ENCODE data around the gene RTF1.

Gene RTF1

DNA sequence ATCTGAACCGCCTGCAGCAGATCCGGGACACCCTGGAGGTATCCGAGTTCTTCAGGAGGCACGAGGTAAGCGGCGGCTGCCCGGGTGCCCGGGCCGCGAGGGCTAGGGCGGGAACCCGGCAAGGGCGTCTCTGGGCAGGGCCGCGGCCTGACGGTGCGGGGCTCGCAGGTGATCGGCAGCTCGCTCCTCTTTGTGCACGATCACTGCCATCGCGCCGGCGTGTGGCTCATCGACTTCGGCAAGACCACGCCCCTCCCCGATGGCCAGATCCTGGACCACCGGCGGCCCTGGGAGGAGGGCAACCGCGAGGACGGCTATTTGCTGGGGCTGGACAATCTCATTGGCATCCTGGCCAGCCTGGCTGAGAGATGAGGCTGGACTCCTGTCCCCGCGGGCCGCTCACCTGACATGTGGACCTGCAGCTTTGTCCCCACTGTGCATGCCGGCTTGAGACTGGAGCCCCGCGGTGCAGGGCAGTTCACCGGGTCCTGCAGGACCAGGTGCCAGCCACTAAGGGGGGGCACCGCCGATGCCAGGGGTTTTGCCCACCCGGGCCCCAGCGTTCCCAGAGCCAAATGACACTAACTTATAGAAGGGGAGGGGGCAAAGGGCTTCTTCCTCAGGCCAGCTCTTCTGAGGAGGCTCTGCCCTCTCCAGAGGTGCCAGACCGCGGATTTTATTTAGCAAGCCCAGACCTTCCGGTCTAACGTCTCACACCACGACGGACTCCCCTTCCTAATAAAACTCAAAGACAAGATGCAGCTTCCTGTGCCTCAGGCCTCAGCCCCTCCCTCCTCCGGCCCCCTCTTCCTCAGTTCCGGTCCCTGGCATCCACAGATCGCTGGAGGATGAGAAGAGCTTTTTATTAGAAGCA lies 86.1 kb downstream of the RTF1 start:
- peak in 1 of 10 donors; percentile 66 for DNase-seq

DNA sequence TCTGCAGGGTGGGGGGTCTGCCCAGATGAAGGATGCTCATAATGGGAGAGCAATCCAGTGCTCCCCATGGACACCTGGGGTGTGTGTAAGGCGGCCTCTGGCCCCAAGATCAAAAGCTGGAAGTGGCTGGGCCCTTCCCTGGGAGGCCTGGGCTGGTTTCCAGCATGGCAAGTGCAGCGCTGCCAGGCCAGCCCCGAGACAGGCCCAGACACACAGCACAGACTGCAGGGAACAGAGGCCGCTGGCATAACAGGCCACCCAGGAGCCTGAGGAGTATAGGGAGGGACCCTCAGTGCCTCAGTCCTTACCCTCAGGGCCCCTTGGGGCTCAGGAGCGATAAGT lies 86.7 kb downstream of the RTF1 start:
- peak in 1 of 10 donors; percentile 79 for DNase-seq
- intact Hi-C loops (cut with DNase I) = no loop called here

More for the DNA sequence above, 86.1 kb downstream of the RTF1 start:
- intact Hi-C loops (cut with DNase I) = no loop called here

DNA sequence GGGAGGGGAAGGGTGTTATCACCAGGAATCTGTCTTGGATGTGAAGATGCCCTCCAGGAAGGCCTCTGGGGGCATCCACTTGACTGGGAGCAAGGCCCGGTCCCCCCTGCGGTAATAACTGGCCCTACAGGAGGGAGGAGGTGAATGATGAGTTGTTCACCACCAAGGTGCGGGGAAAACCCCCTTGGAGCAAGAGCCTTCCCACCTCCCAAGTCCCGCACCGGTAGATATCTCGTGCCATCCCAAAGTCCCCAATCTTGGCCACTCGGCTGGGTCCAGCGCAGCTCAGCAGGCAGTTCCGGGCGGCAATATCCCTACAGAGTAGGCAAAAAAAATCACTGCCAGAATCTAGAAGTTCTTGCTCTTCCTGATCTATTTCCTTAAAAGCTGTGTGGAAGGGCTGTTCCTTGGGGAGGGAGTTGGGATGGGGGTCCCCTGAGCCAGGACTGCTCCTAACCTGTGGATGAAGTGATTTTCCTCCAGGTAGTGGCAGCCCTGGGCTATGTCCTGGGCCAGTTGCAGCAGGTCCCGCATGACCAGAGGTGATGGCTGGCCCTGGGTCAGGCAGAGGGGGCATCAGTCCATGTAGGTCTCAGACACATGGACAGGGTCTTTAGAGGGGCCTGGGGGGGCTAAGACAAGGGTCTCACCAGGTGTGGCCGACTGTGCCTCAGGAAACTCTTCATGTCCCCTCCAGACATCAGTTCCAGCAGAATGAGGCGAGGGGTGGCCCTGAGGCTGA lies 88.0 kb downstream of the RTF1 start:
- intact Hi-C loops (cut with DNase I) = no loop called here
- DNase-seq = peak in 1 of 10 donors; percentile 80

DNA sequence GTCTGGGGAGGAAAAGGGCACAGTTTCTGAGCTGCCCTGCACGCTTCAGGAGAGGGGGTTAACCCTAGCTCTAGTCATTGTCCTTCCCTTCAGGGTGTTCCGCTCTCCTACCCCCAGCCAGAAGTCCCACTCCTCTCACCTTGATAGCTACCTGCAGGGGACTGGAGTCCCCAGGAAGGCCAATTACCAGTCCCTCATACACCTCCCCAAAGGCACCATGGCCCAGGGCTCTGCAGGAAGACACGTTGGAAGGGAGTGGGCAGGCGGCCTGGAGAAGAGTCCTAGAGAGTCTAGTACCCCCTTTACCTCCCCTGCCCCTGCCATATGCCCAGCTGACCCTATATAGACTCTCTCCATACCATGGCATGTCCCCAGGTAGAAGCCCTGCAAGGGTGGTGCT lies 88.9 kb downstream of the RTF1 start:
- intact Hi-C loops (cut with DNase I) = no loop called here
- DNase-seq = no peak

DNA sequence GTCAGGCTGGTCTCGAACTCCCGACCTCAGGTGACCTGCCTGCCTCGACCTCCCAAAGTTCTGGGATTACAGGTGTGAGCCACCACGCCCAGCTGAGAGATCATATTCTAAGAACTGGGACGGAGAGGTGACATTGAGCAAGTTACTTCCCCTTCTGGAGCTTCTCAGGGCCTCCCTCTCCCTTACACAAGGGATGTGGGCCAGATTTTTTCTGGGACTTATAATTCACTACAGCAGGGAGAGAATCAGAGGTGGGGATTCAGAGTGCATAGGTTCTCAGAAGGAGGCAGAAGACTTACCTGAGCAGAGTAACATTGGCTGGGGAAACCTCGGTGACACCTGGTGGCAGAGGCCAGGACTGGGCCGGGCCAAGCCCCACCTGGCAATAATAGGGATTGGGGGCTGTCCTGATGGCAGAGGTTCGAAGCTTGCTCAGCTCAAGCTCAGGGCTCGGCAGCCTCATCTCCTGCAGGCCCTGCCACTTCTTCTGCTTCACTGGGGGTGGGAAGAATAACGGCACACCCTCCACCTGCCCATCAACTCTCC lies 90.0 kb downstream of the RTF1 start:
- intact Hi-C loops (cut with DNase I) = no loop called here
- no peak for DNase-seq

DNA sequence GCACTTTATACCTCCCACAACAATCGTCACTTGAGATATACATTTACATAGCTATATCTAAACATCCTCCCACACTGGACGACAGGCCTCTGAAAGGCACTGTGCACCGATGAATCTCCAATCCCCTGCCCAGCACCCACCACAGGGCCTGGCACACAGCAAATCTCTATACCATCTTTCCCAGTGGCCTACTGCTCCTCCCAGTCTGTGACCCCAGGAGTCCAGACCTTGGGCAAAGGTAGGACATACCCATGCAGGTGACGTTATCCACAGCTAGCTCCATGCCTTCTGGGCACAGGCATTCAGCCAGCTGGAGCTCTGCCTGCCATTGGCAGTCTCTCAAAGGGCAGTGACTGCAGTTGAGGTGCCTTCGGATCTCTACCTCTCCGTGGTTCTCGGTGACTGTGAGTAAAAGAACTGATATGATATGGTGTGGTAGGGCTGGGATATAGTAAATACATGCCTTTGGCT lies 91.0 kb downstream of the RTF1 start:
- peak in 3 of 10 donors; percentile 54 to 87 (median 80) for DNase-seq
- intact Hi-C loops (cut with DNase I) = no loop called here

DNA sequence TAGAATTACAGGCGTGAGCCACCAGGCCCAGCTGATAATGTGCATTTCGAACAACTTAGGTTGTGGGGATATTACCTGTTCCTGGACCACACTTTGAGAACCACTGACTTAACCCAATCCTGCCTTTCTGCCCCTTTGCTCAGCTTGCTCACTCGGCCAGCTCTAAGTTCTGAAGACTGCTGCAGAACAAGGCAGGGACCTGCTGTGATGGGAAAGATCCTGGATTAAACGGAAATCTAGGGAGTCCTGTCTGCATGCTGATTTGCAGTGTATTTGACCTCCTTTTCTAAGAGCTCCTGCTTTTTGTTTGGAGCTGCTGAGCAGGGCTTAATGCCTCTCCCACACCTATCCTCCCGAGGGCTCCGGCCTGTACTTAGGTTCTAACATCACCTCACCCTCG lies 93.8 kb downstream of the RTF1 start:
- intact Hi-C loops (cut with DNase I) = no loop called here
- DNase-seq = no peak

DNA sequence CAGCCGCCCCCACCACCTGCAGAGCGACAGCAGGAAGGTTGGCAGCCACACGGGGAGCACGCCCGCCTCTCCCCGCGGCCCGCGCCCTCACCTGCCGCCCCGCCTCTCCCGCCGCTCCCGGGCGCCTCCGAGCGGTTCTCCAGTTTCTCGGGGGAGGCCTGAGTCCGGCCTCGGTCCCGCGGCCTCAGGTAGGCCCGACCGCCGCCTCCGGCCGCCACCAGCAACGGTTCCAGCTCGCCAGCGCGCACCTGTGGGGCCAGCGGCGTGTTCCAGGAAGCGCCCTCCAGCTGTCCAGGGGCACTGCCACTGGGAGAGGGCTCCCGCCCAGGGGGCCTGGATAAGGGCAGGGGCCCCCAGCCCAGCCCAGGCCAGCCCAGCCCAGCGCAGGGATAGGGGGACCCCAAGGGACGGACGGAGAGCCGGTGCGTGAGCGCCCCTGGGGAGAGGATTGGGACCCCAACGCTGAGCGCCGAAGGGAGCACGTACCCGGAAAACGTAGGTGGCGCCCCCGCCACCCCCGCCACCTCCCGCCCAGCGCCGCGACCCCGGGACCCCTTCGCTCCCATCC lies 94.5 kb downstream of the RTF1 start:
- intact Hi-C loops (cut with DNase I) = no loop called here
- DNase-seq = no peak

DNA sequence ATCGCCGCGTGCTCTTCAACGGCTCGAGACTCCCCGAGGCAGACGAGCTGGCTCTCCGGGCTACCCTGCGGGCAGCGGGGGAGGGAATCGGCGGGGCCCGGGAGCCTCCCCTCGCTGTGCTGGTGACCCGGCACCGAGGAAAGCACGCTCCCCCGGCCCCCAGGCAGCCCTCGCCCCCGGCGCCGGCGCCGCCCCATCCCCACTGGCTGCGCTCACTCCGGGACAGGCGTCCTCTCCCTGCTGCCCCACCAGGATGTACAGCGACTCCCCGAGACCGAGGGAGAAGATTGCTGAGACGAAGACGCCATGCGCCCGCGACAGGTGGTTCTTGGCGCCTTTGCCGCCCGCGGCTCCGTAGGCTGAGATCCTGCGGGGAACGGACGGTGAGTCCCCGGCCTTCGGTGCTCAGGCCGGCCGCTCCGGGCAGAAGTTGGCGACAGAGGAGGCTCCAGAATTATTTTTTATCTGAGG lies 95.0 kb downstream of the RTF1 start:
- no peak for DNase-seq
- intact Hi-C loops (cut with DNase I) = no loop called here

DNA sequence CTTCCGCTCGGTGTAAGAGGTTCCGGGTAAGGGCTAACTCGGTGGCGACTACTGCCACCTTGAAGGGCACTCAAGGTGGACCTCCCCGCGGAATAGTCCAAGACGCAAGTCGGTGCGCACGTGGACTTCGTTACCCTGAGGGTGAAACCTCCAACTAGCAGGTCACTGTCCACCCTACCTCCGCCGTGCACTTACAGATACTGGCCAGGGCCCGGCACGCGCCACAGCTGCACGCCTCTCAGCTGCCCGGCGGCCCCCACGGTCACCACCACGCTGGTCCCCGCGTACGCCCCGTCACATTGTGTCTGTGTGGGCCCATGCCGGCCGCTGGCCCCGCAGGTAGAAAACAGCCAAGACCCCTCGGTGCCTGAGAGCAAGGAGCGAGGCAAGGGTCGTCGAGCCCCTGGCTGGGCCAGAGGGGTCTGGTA lies 95.6 kb downstream of the RTF1 start:
- intact Hi-C loops (cut with DNase I) = no loop called here
- DNase-seq = no peak

DNA sequence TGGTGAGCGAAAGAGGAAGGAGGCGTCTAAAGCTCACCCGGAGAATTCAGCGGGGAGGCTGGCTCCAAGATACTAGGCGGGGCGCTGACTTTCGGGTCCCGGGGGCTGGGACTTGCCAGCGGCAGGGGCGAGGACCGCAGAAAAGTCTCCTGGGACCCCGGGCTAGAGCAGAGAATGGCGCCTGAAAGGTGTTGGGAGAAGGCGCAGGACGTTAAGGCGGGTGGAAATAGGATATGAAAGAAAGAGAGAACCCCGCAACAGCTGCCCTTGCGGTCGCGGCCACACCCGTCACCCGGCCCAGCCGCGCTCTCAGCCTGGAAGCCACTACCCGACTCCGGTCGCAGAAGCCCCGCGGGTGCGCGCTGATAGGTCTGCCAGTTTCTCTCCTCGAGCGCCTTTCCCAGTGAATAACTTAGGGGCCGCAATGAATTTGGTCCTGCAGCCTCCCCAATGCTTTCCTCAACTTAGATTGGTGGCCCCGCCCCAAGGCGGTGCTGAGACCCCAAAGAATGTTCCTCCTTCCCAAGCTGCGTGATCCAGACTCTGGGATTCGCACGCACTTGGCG lies 96.1 kb downstream of the RTF1 start:
- no peak for DNase-seq

DNA sequence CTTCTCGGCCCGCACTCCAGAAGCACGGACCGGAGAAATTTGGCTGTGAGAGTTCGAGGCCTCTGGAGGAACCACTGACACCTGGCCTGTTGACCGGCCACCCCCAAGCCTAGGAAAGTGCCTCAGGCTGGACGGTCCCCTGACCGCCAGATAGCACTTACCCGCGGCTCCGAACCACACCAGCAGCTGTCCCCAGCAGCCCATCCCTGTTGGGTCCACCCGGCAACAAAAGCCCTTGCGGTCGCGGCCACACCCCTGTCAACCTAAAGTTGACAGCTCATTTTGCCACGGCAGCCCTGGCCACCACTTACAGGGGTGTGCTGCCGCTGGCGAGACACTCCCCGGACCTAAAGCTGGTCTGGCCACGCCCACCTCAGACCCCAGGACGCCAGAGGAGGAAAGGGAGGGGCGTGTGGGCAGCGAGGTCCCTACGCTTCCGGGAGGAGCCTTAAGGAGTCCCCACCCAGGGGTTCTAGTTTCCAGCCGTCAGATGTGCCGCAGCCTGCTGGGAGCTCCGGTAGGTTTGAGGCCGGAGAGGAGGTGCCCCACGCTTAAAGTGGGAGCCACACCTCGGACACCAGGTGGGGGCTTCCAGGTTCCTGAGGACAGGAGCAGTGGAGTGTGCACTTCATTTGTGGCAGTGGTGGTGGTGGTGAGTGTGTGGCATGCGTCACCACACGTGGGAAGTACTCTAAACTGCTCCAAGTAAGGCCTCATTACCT lies 96.8 kb downstream of the RTF1 start, which contains the start of gene LTK:
LTK (minus strand) TSS at position 322 of the 722 bp plus-strand sequence; CDS start at position 204, 118 bp downstream.
- no peak for DNase-seq
- intact Hi-C loops (cut with DNase I) = no loop called here

More for the DNA sequence above, 96.1 kb downstream of the RTF1 start:
- intact Hi-C loops (cut with DNase I) = no loop called here

DNA sequence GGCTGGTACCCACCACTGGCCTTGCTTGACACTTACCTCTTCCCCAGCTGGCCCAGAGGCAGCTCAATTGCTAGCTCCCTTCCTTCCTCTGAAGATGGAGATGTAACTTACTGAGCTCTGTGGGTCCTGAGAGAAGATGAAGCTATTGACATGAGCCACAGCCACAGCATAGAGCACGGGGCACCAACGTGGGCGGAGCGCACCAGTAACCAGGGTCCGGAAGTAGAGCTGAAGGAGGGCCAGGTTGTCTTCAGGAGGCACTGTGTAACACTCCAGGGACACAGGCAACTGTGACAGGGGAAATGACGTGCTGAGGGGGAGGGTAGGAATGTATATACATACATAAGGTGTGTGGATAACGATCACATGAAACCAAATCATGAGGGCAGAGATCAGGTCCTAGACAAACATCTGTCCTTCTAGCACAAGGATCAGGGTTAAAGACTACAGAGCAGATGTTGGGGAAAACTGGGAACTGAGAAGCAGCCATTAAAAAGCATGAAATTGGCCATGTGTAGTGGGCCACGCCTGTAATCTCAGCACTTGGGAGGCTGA lies 101.1 kb downstream of the RTF1 start:
- intact Hi-C loops (cut with DNase I) = no loop called here

DNA sequence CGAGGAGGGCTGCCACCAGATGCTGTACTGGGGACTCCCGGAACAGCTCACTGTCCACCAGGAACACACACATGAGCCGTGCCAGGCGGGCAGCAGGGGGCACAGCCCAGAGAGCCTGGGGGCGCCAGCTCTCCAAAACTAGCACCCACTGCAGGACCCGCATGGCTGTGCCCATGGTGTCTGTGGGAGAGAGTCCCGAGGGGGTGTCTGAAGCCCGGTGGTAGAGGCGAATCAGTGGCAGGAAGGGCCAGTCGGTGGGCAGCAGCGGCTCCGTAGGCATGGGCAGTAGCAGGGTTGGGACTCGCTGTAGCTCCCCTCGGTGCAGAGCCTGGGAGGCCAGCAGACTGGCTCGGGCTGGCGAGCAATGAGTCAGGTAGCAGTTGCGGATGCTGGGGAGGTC lies 103.7 kb downstream of the RTF1 start:
- intact Hi-C loops (cut with DNase I) = no loop called here

More for the DNA sequence above, 101.1 kb downstream of the RTF1 start:
- peak in 1 of 10 donors; percentile 49 for DNase-seq

DNA sequence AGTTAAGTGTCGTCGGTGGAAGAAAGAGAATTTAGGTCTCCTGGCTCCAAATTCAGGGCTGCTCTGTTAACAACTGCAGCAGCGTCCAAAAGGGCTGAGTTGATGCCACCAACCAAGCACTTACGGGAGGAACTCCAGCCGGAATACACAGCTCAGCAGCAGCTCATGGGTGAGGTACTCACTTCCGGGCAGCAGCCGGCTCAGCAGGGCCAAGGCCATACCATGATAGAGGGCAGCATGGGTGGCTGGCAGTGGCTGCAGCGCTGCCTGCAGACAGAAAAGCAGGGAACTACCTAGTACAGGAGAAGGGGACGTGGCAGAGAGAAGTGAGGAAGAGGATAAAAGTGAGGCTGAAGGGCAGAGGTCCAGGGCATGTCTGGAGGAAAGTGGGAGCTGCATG lies 104.7 kb downstream of the RTF1 start:
- DNase-seq = peak in 1 of 10 donors; percentile 29
- intact Hi-C loops (cut with DNase I) = no loop called here

More for the DNA sequence above, 103.7 kb downstream of the RTF1 start:
- DNase-seq = peak in 1 of 10 donors; percentile 77

DNA sequence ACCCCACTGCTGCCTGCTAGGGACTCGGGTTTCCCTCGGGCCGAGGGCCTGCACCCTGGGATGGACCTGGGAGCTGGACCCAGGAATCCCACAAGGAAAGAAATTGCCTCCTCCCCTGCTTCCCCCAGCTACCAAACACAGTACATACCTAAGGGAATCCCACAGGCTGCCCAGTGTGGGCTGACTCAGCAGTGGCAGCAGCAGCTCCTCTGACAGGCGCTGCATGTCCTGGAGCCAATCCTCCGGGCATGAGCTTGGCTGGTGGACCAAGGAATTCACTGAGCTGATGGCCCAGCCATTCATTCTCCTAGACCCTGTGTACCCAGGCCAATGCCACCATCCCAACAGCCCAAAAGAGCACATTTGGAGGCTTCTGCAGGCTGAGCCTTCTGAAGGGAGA lies 106.2 kb downstream of the RTF1 start:
- intact Hi-C loops (cut with DNase I) = no loop called here
- DNase-seq = no peak

DNA sequence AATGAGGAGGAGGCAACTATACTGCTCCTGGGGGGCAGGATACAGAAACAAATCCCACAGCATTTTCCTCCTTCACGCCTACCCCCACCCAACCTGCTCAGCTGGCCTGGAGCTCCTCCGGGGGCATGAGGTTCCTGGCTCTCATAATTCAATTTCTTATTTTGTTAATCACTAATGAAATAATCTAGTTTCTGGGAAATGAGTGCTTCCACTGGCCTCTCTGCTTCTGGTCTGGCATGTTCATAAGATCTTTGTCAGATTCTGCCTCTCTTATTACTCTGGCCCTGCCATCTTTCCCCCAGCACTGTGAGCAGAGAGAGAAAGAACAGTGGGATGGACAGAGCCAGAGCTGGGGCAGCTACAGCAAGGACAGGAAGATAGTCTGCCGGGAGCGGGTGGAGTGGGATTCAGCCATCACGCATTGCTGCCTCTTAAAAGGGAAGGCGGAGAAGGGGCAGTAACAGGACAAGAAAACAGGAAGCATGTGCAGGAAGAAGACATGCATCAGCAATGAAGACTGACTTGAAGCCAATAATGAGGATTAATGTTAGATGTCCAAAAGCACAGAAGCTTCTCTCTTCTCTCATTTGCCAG lies 113.6 kb downstream of the RTF1 start:
- intact Hi-C loops (cut with DNase I) = no loop called here
- no peak for DNase-seq

All from posterior cingulate gyrus (tissue), 11 donors.